ENCODE results near the gene ZNF850.
A peak's percentile ranks its signal among the peaks of the same experiment; 100 is the strongest.

Gene ZNF850

GRCh38 chr19:36772311-36773222 is at the start of gene ZNF850:
Gene ZNF850 (minus strand): TSS chr19:36772807. CDS start chr19:36762606, 10,201 bp downstream.
- peak; percentile 96 for DNase-seq (ENCODE audit: low read depth)
- peak within 1 kb of the TSS; percentile 94 for H3K4me3 ChIP-seq (ENCODE audit: low read length)
- TF ChIP-seq CTCF (IDR thresholded peaks at IDR 0.05; ENCODE audit: insufficient read depth, low read depth, low read length, missing control alignments): no peak

- TF ChIP-seq CTCF (IDR thresholded peaks at IDR 0.05; ENCODE audit: insufficient read depth, low read depth, low read length, missing control alignments): no peak
- no peak for DNase-seq (ENCODE audit: low read depth)
Observed at GRCh38 chr19:36821758-36822157, 49.2 kb upstream of the ZNF850 start.

GRCh38 chr19:36819130-36819630 is 46.6 kb upstream of the ZNF850 start:
- no peak for DNase-seq (ENCODE audit: low read depth)
- no peak overlapping the region for H3K4me3 ChIP-seq (ENCODE audit: low read length)
- no peak for TF ChIP-seq CTCF (IDR thresholded peaks at IDR 0.05; ENCODE audit: insufficient read depth, low read depth, low read length, missing control alignments)

More at GRCh38 chr19:36821758-36822157, 49.2 kb upstream of the ZNF850 start:
- no peak overlapping the region for H3K4me3 ChIP-seq (ENCODE audit: low read length)

- no peak for DNase-seq (ENCODE audit: low read depth)
- no peak overlapping the region for H3K4me3 ChIP-seq (ENCODE audit: low read length)
- TF ChIP-seq CTCF (IDR thresholded peaks at IDR 0.05; ENCODE audit: insufficient read depth, low read depth, low read length, missing control alignments): no peak
Observed at GRCh38 chr19:36807029-36807428, 34.4 kb upstream of the ZNF850 start.

- DNase-seq (ENCODE audit: low read depth): no peak
- H3K4me3 ChIP-seq (ENCODE audit: low read length): no peak overlapping the region
- no peak for TF ChIP-seq CTCF (IDR thresholded peaks at IDR 0.05; ENCODE audit: insufficient read depth, low read depth, low read length, missing control alignments)
Observed at GRCh38 chr19:36805364-36805763, 32.8 kb upstream of the ZNF850 start.

GRCh38 chr19:36797786-36798108 is 25.1 kb upstream of the ZNF850 start:
- H3K4me3 ChIP-seq (ENCODE audit: low read length): peak overlapping the region; percentile 94
- no peak for DNase-seq (ENCODE audit: low read depth)
- TF ChIP-seq CTCF (IDR thresholded peaks at IDR 0.05; ENCODE audit: insufficient read depth, low read depth, low read length, missing control alignments): no peak

- peak overlapping the region; percentile 94 for H3K4me3 ChIP-seq (ENCODE audit: low read length)
- DNase-seq (ENCODE audit: low read depth): no peak
- TF ChIP-seq CTCF (IDR thresholded peaks at IDR 0.05; ENCODE audit: insufficient read depth, low read depth, low read length, missing control alignments): no peak
Observed at GRCh38 chr19:36796714-36796992, 24.0 kb upstream of the ZNF850 start.

- peak; percentile 38 for DNase-seq (ENCODE audit: low read depth)
- peak overlapping the region; percentile 14 for H3K4me3 ChIP-seq (ENCODE audit: low read length)
Observed at GRCh38 chr19:36791420-36792141, 19.0 kb upstream of the ZNF850 start.

All from epithelial cell of esophagus (primary cell).